Left ventricle myocardium inferior (tissue), 1 donor: ENCODE measurements around the gene IL1RN. TPM values are rescaled to one million over a fixed set of nuclear protein-coding genes. Genes with fewer than 3 reads are reported as not detected.

ENCODE experiments used
- DNase-seq: peaks from one replicate; pipeline ENCODE4 v3.0.0-alpha.2; 2020
- H3K27ac ChIP-seq: fragments of 200-600 bp; replicated peaks from 2 replicates; pipeline ENCODE4 v1.8.0; 2021
- H3K27me3 ChIP-seq: fragments of 200-600 bp; 2 replicates; pipeline ENCODE4 v1.8.0; 2021; ENCODE audit warnings: low read depth
- H3K36me3 ChIP-seq: fragments of 200-600 bp; 2 replicates; pipeline ENCODE4 v1.8.0; 2021
- H3K4me1 ChIP-seq: fragments of 200-600 bp; 2 replicates; pipeline ENCODE4 v1.8.0; 2021
- H3K4me3 ChIP-seq: fragments of 200-600 bp; 2 replicates; pipeline ENCODE4 v1.8.0; 2021; ENCODE audit warnings: mild to moderate bottlenecking, moderate library complexity
- H3K9me3 ChIP-seq: fragments of 200-600 bp; replicated peaks from 2 replicates; pipeline ENCODE4 v1.8.0; 2021
- intact Hi-C: fragments of 100-400 bp; cut with micrococcal nuclease; formaldehyde crosslinking; loops from one replicate; pipeline ENCODE4 v1.11.0; 2022
- total RNA-seq: library from RNA; stranded (reverse); fragmentation: NEBNext Ultra II Directional; extraction: Animal tissue kit (Norgen Biotek cat#: 25700); gene quantifications from one replicate; pipeline ENCODE4 v1.2.1, GENCODE V29; 2021
- TF ChIP-seq, protein P1 (sequence below): fragments of 200-600 bp; IDR thresholded peaks from 2 replicates; pipeline ENCODE4 v1.8.0; 2021; ENCODE audit warnings: antibody characterized with exemption, mild to moderate bottlenecking, borderline replicate concordance
- donor health status: DM: no; HTN: yes; CAD: no; lungs with severe emphysema.

IL1RN gene
- total RNA-seq, 1 donor from 2014 or later, result 0.33 TPM

DNA sequence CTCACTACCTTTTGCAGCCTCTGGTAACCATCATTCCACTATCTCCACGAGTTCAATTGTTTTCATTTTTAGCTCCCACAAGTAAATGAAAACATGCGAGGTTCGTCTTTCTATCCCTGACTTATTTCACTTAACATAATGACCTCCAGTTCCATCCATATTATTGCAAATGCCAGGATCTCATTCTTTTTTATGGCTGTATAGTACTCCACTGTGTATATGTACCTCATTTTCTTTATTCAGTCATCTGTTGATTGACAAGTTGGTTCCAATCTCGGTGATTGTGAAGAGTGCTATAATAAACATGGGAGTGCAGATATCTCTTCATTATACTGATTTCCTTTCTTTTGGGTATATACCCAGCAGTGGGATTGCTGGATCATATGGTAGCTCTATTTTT is 16.9 kb downstream of the IL1RN start:
- intact Hi-C loops, result no loop called here
- H3K9me3 ChIP-seq, result peaks cover 24% of the 10 kb centered on the region
- H3K27me3 ChIP-seq, result peaks cover 2% of the 10 kb centered on the region
- no peaks in the 10 kb centered on the region for H3K36me3 ChIP-seq
- no peak for DNase-seq
- TF ChIP-seq, protein P1, sequence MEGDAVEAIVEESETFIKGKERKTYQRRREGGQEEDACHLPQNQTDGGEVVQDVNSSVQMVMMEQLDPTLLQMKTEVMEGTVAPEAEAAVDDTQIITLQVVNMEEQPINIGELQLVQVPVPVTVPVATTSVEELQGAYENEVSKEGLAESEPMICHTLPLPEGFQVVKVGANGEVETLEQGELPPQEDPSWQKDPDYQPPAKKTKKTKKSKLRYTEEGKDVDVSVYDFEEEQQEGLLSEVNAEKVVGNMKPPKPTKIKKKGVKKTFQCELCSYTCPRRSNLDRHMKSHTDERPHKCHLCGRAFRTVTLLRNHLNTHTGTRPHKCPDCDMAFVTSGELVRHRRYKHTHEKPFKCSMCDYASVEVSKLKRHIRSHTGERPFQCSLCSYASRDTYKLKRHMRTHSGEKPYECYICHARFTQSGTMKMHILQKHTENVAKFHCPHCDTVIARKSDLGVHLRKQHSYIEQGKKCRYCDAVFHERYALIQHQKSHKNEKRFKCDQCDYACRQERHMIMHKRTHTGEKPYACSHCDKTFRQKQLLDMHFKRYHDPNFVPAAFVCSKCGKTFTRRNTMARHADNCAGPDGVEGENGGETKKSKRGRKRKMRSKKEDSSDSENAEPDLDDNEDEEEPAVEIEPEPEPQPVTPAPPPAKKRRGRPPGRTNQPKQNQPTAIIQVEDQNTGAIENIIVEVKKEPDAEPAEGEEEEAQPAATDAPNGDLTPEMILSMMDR, result no peak
- H3K4me3 ChIP-seq, result no peak overlapping the region
- H3K4me1 ChIP-seq, result no peaks in the 10 kb centered on the region
- no peak overlapping the region for H3K27ac ChIP-seq

DNA sequence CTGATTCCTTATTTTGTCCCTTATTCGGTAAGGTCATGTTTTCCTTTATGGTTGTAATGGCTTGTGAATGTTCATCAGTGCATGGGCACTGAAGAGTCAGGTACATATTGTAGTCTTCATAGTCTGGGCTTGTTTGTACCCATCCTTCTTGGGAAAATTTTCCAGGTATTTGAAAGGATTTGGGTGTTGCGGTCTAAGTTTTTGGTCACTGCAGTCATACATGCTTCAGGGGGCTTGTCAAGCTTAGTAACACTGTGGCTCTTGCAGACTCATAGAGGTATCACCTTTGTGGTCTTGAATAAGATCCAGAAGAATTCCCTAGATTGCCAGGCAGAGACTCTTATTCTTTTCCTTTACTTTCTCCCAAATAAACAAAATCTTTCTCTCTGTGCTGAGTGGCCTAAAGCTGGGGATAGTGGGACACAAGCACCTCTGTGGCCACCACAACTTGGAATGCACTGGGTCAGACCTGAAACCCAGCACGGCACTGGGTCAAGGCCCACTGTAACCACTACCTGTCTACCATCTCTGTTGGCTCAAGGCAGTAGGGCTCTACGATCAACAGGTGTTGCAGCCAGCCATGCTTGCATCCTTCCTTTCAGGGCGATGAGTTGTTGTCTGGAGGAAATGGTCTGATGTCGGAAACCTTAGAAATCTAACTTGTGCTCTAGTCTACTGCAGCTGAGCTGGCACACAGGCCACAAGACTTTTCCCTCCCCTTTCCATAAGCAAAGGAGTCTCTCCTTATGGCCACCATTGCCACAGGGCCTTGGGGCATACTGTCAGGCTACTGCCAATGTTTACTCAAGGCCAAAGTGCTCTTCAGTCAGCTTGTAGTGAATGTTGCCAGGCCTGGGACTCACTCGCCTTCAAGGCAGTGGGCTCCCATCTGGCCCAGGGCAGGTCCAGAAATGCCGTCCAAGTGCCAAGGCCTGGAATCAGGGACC is 21.5 kb downstream of the IL1RN start:
- Histone ChIP-seq H3K27ac (no peak overlapping the region), H3K9me3 (peaks cover 24% of the 10 kb centered on the region), H3K4me1 (no peaks in the 10 kb centered on the region), H3K27me3 (peaks cover 5% of the 10 kb centered on the region), H3K4me3 (no peak overlapping the region), H3K36me3 (no peaks in the 10 kb centered on the region)
- DNase-seq, result no peak
- intact Hi-C loops, result no loop called here
- TF ChIP-seq, protein P1, result no peak

DNA sequence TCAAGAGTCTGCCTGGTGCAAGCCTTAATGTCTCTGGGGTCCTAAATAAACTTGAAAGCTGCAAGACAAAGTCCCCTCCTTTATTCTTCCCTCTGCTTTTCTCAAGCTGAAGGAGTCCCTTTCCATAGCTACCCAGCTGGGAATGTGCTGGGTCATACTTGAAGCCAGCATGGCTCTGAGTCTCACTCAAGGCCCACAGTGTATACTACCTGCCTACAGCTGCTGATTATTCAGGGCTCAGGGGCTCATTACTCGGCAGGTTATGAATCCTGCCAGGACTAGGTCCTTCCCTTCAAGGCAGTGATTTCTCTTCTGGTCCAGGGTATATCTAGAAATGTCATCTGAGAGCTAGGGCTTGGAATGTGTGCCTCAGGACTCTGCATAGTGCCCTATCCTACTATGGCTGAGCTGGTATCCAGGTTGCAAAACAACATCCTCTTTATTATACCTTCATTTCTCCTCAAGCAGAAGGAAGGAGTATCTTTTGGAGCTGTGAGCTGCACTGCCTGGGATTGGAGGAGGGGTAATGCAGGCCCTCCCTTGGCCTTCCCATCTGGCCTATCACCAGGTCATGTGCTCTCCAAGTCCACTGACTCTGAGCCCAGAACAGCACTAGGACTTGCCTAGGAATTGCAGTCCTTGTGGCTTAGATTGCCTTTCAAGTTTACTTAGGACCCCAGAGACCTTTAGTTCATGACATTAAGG is 22.3 kb downstream of the IL1RN start:
- TF ChIP-seq, protein P1, result no peak
- Histone ChIP-seq H3K4me3 (no peak overlapping the region), H3K4me1 (no peaks in the 10 kb centered on the region), H3K36me3 (no peaks in the 10 kb centered on the region), H3K27me3 (peaks cover 13% of the 10 kb centered on the region), H3K9me3 (peaks cover 17% of the 10 kb centered on the region), H3K27ac (no peak overlapping the region)
- intact Hi-C loops, result no loop called here
- no peak for DNase-seq

DNA sequence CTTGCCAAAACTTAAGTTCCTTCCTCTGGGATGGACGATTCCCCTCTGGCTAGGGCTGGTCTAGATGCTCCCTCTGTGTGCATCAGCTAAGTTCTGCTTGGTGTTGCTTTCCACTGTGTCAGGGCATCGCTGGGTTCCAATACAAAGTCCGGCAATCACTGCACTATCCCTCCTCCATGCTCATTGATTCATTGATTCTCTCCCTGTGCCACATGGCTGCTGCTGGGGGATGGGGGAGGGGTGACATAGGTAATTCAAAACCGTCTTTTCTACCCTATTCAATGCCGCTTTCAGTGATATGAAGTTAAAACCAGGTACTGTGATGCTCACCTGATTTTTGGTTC is 22.8 kb downstream of the IL1RN start:
- intact Hi-C loops, result no loop called here
- Histone ChIP-seq H3K36me3 (no peaks in the 10 kb centered on the region), H3K27me3 (peaks cover 18% of the 10 kb centered on the region), H3K4me3 (no peak overlapping the region), H3K9me3 (peaks cover 13% of the 10 kb centered on the region), H3K27ac (no peak overlapping the region), H3K4me1 (no peaks in the 10 kb centered on the region)
- no peak for DNase-seq
- TF ChIP-seq, protein P1, result no peak

DNA sequence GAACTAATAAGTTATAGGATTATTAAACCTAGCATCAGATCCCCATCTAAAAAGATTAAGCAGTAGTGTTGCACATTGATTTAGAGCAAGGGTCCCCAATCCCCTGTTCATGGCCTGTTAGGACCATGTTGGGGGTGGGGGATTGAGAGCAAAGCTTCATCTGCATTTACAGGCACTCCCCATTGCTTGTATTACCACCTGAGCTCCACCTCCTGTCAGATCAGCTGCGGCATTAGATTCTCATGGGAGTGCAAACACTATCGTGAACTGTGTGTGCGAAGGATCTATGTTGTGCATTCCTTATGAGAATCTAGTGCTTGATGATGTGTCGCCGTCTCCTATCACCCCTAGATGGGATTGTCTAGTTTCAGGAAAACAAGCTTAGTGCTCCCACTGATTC is 27.9 kb downstream of the IL1RN start:
- Histone ChIP-seq H3K4me1 (no peaks in the 10 kb centered on the region), H3K36me3 (no peaks in the 10 kb centered on the region), H3K27me3 (peaks cover 56% of the 10 kb centered on the region), H3K27ac (no peak overlapping the region), H3K4me3 (no peak overlapping the region), H3K9me3 (no peaks in the 10 kb centered on the region)
- TF ChIP-seq, protein P1, result no peak
- intact Hi-C loops, result no loop called here
- DNase-seq, result no peak
